ENCODE measurements around the gene PLEKHA7.

PLEKHA7 gene

DNA sequence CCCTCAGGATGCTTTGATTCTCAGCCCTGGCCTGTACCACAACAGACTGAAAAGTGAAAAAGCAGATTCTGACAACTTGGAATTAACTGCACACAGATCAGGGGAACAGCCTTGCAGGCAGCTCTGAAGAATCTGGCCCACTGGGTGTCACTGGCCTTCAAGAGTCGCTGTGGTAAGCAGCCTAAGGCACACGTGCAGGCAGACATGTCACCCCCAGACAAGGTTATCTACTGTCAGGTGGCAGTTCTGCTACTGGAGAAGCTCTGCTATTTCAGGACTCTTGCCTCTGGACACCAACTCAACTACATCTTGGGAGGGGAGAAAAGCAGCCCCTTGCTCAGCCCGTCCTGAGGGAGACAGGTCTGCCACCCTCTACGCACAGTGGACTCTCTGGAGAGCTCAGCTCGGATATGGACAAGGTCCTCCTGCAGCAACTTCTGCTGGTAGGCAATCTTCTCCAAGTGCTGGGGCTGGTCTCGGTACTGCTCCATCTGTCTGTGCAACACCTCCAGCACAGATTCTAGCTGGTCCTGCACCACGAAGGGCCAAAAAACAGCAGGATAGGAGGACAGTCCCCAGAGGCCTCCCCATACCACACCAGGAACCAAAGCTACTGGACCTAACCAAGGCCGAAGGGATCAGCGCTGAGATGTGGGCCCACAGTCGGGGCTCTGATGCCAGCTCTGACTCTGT, 212.8 kb downstream of the PLEKHA7 start:
- DNase-seq = no peak

DNA sequence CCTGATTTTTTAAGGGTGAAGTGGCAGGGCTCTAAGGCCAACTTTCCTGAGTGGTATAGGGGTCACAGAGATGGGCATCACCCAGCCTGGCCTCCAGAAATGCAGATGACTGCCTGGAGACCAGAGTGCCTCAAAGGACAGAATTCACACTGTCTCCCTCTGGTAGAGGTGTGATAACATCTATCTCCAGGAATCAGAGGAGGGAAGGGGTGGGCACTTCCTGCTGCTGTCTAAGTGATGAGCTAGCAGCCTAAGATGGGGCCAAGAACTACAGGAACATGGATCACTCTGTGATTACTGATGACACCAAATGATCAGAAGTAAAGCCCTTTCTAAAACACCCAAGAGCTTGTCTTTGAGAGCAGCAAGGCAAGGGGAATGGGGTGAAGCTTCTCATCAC, 213.8 kb downstream of the PLEKHA7 start:
- DNase-seq = no peak

DNA sequence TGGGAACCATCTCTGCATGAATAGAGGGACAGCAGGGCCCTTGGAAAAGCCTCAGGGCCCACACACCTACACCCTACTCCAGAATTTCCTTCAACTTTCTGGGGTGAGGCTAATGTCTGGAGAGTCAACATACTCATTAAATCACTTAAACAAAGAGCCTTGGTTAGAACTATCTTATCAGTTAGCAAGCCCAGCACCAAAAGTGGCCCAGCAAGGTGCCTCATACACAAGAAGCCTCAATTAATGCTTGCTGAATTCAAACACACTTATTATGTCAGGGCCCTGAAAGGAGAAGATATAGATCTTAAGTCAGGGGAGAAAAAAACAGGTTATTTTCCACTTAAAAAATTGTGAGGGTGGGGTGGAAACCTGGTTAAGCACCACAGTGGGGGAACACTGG, 214.3 kb downstream of the PLEKHA7 start:
- no peak for DNase-seq

DNA sequence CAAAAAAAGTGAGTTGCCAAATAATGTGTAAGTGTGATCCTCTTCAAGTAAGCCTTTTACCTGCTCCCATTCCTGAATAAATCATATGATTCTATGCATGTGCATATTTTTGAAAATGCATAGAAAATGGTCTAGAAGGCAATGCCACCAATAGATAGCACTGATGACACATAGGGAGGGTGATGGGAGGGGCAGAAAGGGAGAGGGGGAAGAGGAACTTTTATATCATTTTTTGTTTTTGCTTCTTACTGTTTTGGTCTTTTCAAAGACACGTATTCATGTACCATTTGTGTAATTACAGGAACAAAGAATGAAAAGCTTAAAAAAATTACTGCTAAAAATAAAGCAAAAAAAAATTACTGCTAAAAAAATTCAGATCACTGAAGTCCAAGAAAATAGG, 215.0 kb downstream of the PLEKHA7 start:
- DNase-seq = no peak

DNA sequence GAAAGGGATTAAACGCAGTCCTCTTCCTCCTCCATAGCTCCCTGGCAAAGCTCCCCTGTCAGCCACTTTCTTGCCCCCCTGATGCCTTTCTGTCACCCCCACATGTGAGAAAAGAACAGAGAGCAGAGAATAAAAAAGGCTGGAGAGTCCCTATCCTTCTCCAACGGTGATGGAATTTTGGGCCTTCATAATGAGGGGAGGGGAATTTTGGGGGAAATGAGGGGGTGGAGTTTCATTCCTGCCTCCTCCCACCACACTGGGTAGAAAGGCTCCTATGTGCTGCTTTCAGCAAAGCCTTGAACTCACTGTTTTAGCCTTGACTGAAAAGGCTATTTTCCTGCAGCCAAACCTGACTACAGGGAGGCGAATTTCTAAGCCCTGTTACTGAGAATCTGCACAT, 216.4 kb downstream of the PLEKHA7 start:
- DNase-seq = no peak

DNA sequence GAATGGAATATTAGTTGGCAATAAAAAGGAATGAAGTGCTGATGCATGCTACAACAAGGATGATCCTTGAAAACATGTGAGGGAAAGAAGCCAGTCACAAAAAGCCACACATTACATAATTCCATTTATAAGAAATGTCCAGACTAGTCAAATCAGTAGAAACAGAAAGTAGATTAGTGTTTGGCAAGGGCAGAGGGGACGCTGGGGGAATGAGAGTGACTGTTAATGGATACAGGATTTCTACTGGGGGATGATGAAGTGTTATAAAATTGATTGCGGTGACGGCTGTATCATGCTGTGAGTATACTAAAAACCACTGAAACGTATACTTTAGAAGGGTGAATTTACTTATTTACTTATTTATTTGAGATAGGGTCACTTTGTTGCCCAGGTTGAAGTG, 217.9 kb downstream of the PLEKHA7 start:
- DNase-seq = no peak

DNA sequence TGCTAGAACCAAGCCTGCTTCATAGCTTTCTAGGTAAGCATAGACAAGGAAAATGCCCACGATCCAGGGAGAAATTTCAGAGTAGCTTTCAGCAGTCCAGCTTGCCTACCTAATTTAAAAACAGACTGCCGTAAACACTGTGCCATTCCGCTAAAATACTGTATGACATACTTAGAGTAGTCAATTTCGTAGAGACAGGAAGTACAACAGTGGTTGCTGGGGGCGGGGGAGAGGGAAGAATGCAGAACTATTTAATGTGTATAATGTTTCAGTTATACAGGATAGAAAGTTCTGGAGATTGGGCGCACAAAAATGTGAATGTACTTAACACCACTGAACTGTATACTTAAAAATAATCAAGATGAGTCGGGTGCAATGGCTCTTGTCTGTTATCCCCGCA, 219.1 kb downstream of the PLEKHA7 start:
- no peak for DNase-seq

DNA sequence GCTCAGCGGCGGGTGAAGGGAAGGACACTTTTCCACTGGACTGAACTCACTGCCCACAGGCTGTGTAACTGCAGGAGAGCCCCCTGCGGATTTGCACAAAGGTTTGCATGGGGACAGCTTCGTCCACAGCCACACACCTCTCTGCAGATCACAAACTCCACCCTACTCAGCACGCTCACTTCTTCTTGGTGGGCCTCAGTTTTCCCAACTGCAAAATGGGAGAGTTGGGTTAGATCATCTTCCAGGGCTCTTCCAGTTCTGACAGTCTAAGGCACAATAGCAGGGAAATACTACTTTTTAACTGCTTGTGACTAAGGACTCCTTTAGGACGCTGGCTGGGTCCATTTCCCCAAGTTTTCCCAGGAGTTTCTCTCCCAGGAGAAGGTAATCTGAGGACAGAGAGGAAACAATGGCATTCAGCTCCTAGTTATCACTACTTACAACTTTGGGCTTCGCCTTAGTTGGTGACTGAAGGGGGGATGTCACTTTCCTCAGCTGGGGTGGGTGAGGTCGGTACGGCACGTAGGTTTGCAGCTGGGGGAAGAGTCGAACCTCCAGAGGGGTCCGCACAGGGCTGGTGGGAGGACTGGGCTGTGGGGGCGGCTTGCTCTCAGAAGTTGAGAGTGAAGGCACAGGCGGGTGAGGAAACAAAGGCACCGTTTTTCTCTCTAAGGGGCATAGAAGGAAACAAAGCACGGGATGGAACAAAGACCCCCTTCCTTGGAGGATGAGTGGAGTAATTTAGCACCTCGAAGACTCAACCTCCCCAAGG, 220.0 kb downstream of the PLEKHA7 start:
- DNase-seq = no peak

DNA sequence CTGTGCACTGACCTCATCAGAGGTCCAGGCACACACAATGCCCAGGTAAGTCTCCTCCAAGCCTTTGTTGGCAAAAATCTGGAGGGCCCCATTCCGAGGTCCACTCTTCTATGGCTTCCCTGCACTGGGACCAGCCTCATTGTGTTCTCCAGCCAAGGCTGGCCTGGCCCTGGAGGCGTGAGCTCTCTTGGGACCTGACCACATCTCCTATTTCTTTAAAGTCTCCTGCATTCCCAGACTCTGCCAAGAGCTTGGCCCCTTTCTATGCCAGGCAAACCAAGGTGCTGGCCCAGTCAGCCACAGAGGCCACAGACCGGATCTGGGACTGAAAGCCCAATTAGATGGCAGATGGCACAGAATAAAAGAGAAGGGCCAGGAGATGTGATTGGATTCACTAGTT, 220.7 kb downstream of the PLEKHA7 start:
- DNase-seq = no peak

DNA sequence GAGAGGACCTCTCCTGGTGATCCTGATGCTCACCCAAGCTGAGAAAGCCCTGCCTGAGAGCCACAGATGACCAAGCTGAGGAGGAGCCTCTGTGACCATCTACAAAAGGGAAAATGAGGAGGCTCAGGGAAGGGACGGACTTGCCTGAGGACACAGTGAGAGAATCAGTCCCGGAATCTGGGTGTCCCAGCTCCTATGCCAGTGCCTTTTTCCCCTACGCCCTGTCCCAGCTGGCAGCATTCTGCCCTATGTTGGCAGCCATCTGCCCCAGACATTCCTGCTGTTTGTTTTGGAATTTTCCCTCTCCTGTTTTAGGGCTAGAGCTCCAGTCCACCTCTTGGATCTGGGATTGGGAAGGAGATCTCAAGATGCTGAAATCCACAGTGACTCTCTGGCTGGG, 221.2 kb downstream of the PLEKHA7 start:
- no peak for DNase-seq

DNA sequence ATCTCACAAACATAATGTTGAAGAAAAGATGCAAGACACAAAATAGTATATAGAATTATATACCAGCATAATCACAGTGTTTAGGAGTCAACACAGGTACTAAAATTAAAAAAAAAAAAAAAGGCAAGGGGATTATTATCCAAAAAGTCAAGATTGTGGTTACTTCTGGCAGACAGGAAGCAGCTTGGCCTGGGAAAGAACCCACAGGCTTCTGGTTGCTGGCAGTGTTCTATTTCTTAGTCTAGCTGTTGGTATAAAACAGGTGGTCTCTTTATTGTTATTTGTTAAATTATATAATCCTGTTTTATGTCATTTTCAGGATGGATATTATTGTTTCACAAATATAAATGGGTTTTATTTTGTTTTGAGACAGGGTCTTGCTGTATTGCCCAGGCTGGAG, 221.8 kb downstream of the PLEKHA7 start:
- no peak for DNase-seq

DNA sequence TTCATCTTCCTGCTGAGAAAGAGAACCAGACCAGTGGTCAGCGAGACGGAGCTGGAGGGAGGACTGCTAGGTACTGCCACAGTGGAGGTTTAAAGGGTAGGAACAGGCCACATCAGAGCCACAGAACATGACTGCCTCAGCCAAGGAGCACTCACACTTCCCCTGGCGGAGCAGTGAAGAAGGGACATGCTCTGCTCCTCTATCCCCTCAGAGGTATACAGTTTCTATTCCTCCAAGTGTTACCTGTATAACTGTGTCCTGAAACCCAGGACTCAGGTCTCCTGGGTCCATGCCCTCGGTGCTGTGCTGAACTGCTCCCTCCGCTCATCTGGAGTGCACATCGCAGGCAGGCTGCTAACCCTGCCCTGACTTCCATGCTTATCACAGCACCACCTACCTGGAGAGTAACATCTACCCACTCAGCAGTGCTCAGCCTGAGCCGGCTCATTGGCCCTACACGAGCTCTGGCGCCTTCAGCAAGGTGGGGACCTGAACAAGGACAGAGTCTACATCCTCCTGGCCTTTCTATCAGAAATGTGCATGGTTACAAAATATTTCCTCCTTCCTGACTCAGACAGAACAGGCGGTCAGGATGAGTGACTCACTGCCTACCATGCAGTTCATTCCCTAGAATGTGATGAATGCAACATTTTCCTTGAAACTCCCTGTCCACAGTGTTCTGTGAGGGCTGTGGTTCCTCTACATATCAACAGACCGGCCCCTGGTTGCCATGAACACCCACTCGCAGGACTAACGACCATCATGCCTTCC, 222.8 kb downstream of the PLEKHA7 start:
- no peak for DNase-seq

DNA sequence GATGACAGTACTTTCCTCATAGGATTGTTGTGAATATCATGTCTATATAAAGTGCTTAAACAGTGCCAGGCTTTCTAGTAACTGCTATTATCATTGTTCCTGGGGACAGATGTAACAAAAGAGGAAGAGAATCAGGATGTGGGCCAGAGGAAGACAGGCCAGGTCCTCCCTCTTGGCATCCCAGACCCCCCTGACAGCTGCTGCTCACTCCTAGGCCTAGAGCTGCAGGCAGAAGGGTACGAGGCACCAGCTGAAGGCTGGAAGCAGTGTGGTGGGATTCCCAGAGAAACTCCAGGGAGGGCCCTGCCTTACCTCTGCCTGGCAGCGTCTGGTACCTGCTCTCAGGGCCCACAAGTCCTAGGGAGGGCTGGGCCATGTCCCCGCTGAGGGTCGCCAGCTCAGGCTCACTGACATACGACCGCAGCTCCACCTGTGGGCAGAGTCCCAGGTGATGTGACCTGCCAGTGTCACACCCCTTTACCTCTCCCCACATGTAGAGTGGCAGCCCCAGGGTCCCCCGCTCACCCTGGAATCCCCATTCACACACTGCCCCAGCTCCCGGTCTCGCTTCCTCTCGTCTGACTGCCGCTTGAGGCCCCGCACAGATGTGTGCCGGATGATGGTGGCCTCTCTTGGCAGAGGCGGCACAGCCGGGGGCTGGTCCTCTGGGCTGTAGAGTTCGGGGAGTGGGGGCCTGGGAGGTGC, 223.6 kb downstream of the PLEKHA7 start:
- no peak for DNase-seq

DNA sequence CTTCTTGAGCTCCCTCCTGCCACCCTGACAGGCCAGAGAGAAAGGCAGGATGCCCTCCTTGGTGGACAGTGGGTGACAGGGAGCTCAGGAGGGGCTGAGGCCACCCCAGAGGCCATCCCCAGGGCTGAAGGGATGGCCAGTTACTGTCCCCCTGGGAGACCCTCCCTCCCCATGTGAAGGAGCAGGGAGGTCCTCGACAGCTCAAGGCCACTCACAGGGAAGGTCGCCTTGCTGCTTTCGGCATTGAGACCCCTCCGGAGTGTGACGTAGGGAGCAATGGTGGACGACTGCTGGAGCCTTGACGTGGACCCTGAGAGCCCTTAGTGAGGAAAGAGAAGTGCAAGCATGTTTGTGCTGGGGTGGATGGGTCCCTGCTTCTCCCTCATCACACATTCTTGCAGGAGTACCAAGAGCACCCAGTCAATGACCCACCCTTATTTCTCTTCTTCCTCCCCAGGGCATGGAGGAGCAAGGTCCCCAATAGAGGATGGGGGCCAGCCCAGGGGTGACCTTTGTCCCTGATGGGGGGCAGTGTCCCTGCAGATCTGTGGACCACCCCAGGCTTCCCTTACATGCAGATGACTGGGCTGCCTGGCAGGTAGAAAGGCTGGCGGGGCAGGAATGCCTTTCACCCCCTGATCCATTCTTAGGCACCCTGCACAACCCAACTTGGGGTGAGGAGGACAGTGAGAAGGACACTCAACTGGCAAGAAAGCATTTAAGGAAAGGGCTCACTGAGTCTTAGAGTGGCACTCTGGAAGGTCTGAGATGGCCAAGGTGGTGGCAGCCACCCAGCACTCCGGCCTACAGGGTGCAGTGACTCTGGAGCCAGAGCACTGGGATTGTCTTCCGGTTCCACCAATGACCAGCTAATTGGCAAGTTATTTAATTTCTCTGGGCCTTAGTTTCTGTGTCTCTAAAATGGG, 224.4 kb downstream of the PLEKHA7 start:
- DNase-seq = no peak

DNA sequence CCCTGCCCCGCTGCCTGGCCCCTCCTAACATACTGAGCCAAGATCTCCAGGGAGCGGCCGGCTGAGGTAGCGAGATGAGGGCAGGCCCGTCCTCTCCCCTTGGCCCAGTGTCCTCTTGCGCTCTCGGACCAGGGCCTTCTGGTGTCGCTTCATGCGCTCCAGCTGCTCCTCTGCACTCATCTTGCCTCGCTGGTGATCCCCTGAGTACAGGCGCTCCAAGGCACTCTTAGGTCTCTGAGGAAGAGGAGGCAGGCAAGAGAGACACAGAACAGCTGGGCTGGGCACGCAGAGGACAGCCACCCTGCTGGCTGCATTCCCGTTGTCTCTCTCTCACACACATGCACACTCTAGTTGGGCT, 225.2 kb downstream of the PLEKHA7 start:
- no peak for DNase-seq

DNA sequence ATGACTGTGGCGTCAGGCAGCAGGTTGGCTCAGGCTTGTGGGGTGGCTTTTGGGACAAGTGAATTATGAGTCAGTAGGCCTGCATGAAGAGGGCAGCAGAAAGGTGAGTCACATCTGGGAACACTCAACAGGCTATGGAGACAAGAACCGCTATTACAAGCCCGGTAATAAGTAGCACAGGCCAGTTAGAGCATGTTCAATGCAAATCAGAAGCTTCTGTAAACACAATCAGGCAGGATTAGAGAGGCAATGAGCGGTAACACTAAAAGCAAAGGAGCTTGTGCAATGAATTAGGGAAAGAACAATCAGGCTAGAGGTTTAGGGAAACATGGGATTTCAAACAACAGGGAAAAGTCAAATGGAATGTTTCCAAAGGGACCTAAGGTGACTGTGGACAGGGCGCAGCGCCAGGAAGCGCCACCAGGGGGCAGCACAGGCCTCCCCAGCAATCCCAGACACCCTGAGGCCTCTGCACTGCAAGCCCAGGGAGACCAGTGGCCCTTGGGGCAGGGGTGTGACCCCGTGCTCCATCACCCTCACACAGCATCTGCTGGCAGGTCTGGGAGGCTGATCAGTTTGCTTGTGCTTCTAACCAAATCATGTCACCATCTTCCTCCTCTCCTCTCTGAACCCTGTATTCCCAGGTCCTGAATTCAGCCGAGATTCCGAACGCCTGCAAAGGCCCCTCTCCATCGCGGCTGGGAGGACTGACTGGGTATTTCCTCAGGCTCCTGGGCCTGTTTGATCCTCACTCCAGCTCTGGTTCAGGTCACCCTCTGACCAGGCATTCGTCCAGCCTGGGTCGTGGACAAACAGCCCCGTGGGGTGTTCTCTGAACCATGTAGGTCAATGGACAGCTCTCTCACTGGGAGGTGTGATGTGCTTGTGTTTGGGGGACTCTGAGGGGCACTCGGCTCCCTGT, 225.8 kb downstream of the PLEKHA7 start:
- peak; percentile 82 for DNase-seq

DNA sequence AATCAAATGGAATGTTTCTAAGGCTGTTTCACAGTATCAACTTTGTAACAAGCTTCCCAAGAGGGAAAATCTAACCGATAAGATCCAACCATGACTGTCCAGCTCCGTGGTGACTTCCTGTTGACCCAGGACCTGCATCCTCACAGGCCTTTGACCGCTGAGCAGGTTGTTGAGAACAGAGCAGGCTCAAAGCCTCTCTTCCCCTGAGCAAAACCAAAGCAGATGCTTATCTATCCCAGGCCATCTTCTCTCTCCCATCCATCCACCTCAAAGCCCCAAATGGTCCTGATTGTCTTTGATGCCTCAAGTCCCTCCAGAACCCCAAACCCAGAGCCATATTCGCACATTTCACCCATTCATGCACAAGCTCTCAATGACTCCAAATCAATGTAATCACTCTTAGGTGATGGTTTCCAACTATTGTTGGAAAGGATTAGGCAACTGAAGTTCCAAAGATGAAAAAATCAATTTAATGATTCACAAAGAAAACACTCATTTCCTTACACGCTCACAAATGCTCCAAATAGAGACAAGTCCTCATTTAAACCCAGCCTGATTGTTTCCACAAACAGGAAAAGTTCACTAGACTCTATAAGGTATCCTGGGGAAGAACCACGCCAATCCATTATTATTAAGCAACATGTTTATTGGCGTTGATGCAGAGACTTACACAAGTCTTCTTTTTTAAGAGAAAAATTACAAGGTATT, 227.0 kb downstream of the PLEKHA7 start:
- no peak for DNase-seq

DNA sequence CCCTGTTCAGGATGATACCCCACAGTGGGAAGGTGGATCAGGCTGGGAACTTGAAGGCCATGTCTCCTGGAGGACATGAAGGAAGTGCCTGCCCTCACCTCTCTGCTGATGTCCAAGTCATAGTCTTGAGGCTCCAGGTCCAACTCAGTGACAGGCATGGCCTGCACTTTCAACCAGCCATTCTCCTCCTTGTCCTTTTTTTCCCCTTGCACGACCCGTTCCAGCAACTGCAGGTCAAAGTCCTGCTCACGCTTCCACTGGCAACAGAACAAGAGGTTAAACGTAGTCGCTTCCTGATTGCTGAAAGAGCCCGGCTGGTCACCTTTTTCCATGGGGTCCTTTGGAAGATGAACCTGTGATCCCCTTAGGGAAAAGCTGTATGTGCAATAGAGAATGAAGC, 228.1 kb downstream of the PLEKHA7 start:
- DNase-seq = no peak

DNA sequence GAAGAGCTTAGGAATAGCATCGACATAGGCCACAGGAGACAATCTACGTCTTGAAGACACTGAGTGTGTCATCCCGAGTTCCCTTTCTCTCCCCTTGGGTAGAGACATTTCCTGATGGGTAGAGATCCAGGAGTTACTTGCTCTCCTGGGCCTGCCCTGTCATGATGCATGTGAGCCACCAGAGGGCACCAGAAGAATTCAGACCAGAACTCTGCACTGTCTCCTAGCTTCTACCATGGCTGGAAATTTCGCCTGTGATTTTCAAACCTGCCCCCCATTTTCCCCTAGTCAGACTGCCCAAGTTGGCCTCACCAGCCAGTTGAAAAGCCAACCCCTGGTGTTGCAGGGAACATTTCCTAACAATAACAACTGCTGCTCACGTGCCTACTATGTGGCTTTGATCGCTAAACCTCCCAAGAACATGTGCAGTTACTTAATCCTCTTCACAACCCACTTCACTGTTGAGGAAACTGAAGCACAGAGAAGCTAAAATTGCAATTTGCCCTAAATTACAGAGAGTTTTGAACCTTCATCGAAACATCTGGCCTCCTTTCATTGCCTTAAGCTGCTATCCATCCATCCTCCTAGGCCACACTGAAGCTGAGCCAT, 228.6 kb downstream of the PLEKHA7 start:
- DNase-seq = peak; percentile 67

DNA sequence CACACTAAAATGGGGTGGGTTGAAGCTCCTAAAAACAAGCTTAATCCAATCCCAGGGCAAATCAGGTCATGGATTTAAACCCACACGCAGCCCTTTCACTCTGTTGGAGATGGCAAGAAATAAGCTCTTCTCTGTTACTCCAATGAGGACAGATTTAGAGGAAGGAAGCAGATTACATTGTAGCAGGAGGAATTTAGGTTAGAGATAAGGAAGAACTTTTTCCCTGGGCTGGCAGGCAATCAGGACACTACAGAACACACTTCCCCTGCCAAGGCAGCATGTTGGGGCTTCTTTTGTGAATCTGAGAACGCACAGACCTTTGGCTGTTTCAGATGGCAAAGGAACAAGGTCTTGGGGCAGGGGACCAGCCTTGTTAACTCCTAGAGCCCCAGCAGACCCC, 229.5 kb downstream of the PLEKHA7 start:
- DNase-seq = no peak

All from retina (tissue), 1 donor.